Cardiac muscle cell (in vitro differentiated cells and primary cell): ENCODE measurements around the gene FAT4. TPM values are rescaled to one million over a fixed set of nuclear protein-coding genes. Genes with fewer than 3 reads are reported as not detected.

Experiments
- DNase-seq, 2 donors: peaks; one replicate each; pipeline versions ENCODE4 v3.0.0 to v3.0.0-alpha.2; 2010 to 2017; ENCODE audit warnings: low read depth in 1 of 2, low spot score in 1 of 2
- H3K27ac ChIP-seq: fragments of 200-600 bp; sonication (generic); 2 replicates; pipeline ENCODE4 v1.5.1; 2016
- H3K27me3 ChIP-seq: fragments of 200-600 bp; sonication (generic); 2 replicates; pipeline ENCODE4 v1.6.0; 2016; ENCODE audit warnings: control low read depth
- H3K36me3 ChIP-seq: fragments of 200-600 bp; sonication (generic); 2 replicates; pipeline ENCODE4 v1.5.1; 2016; ENCODE audit warnings: control low read depth
- H3K4me1 ChIP-seq: fragments of 200-600 bp; sonication (generic); 2 replicates; pipeline ENCODE4 v1.8.1; 2017; ENCODE audit warnings: low read depth, mild to moderate bottlenecking, mixed run types
- H3K4me3 ChIP-seq: fragments of 200-600 bp; sonication (generic); 2 replicates; pipeline ENCODE4 v1.5.1; 2016; ENCODE audit warnings: mild to moderate bottlenecking
- H3K9me3 ChIP-seq: fragments of 200-600 bp; sonication (generic); 2 replicates; pipeline ENCODE4 v1.5.1; 2017; ENCODE audit warnings: low read depth, mild to moderate bottlenecking, control low read depth
- CTCF ChIP-seq: IDR thresholded peaks from 2 replicates; pipeline ENCODE4 v1.5.1; 2012; ENCODE audit warnings: low read depth, mild to moderate bottlenecking, low read length
- polyA plus RNA-seq: library from polyadenylated mRNA; unstranded; fragments of >200 nt; fragmentation: Nextera tagmentation; extraction: Ambion mirVana; gene quantifications from 2 replicates; pipeline ENCODE4 v1.2.1, GENCODE V29; 2016
- total RNA-seq: library from RNA; depleted of rRNA; stranded (reverse); fragments of >200 nt; gene quantifications from 2 replicates; pipeline ENCODE4 v1.2.3, GENCODE V29; 2016

The FAT4 gene
- total and polyA plus RNA-seq, 2 experiments from 2014 or later = 1.0 to 5.6 TPM

DNA sequence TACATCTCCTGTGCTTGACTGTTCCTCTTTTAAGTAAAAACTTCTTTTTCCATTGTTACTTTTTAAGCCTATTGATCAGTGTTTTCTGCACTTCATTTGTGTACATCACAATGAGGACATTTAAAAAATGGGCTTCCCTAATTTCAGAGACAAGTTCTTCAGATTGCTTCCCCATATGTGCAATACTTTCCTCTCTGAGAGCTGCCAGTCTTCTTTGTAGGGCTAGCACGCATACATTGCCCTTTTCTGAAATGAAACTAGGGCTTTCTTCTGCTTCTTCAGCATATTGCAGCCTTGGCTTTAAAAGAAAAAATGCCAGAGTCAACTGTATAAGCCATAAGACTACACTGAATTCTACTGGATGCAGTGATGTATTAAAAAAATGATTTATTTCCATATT is 37.8 kb downstream of the FAT4 start:
- no peak for DNase-seq
- Histone ChIP-seq H3K27ac (no peak overlapping the region), H3K4me1 (peaks cover 3% of the 10 kb centered on the region), H3K36me3 (no peaks in the 10 kb centered on the region), H3K27me3 (no peaks in the 10 kb centered on the region), H3K4me3 (no peak overlapping the region), H3K9me3 (no peaks in the 10 kb centered on the region)
- no peak for TF ChIP-seq CTCF

DNA sequence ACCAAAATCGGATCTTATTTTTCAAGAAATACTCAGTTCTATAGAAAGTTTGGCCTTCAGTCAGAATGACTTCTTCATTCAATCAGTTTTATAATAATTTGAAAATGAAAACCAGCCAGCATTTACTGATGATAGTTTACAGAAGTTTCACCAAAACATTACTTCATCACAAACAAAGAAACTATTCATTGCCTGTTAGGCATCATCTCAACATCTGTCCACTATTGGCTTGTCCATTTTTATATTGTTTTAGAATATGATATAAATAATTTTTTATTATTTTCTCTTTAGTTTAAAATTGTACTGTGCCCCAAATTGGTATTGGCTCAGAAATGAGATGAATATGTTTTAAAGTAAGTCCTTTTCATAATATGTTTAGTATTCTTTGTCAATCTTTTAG is 38.4 kb downstream of the FAT4 start:
- H3K27ac ChIP-seq = no peak overlapping the region
- no peak for TF ChIP-seq CTCF
- H3K27me3 ChIP-seq = no peaks in the 10 kb centered on the region
- H3K4me3 ChIP-seq = no peak overlapping the region
- DNase-seq = no peak
- no peaks in the 10 kb centered on the region for H3K9me3 ChIP-seq
- peaks cover 3% of the 10 kb centered on the region for H3K4me1 ChIP-seq
- H3K36me3 ChIP-seq = no peaks in the 10 kb centered on the region

DNA sequence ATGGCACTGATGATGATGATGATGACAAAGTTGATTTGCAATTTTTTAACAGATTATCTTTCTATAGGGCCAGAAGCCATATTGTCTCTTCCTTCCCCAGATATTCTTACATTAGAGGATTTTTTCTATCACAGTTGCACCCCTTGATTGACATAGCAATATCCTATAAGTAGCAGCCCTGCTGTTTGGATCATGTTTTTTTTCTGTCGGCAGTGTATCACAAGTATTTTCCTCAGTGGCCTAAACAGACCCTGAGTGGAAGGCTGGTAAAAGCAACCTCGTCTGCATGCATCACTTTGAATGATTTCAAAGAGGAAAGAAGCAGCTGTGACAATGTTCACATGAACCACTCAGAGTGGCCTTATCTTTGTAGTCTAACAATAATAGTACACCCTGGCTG is 41.0 kb downstream of the FAT4 start:
- Histone ChIP-seq H3K9me3 (no peaks in the 10 kb centered on the region), H3K36me3 (no peaks in the 10 kb centered on the region), H3K27ac (no peak overlapping the region), H3K4me3 (no peak overlapping the region), H3K4me1 (peaks cover 7% of the 10 kb centered on the region), H3K27me3 (no peaks in the 10 kb centered on the region)
- no peak for TF ChIP-seq CTCF
- DNase-seq = no peak

- Histone ChIP-seq H3K4me1 (peaks cover 7% of the 10 kb centered on the region), H3K4me3 (no peak overlapping the region), H3K9me3 (no peaks in the 10 kb centered on the region), H3K27me3 (no peaks in the 10 kb centered on the region), H3K36me3 (no peaks in the 10 kb centered on the region), H3K27ac (peak overlapping the region; percentile 8)
- no peak for DNase-seq
- no peak for TF ChIP-seq CTCF
Observed at GRCh38 chr4:125357675-125358074, 42.9 kb downstream of the FAT4 start.

DNA sequence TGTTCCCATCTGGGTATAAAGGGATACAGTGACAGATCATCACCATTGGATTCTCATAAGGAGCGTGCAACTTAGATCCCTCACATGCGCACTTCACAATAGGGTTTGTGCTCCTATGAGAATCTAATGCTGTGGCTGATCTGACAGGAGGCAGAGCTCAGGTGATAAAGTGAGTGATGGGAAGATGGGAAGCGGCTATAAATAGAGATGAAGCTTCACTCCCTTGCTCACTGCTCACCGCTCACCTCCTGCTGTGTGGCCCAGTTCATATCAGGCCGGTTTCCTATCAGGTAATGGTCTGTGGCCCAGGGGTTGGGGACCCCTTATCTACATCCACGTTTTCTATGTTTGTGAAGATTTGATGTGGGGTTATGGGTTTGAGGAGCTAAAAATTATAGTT is 43.7 kb downstream of the FAT4 start:
- H3K27ac ChIP-seq = no peak overlapping the region
- H3K27me3 ChIP-seq = no peaks in the 10 kb centered on the region
- H3K36me3 ChIP-seq = no peaks in the 10 kb centered on the region
- no peaks in the 10 kb centered on the region for H3K9me3 ChIP-seq
- DNase-seq = no peak
- H3K4me3 ChIP-seq = no peak overlapping the region
- no peak for TF ChIP-seq CTCF
- H3K4me1 ChIP-seq = peaks cover 7% of the 10 kb centered on the region

- no peak for TF ChIP-seq CTCF
- DNase-seq = no peak
Observed at GRCh38 chr4:125359363-125359762, 44.6 kb downstream of the FAT4 start.

More at GRCh38 chr4:125359363-125359762, 44.6 kb downstream of the FAT4 start:
- no peaks in the 10 kb centered on the region for H3K9me3 ChIP-seq
- H3K4me1 ChIP-seq = peaks cover 7% of the 10 kb centered on the region
- H3K27me3 ChIP-seq = no peaks in the 10 kb centered on the region
- H3K36me3 ChIP-seq = no peaks in the 10 kb centered on the region
- no peak overlapping the region for H3K4me3 ChIP-seq
- H3K27ac ChIP-seq = no peak overlapping the region
